Measurements from ENCODE around the gene AUTS2.

Gene AUTS2

GRCh38 chr7:69857014-69857413 lies 258.7 kb downstream of the AUTS2 start:
- H3K18ac ChIP-seq (ENCODE audit: low read length): peak overlapping the region; percentile 28
- H3K4me1 ChIP-seq (ENCODE audit: control insufficient read depth, low read depth, low read length): peaks cover 8% of the 10 kb centered on the region
- H3K27me3 ChIP-seq (ENCODE audit: insufficient read depth, low read length, poor library complexity): no peaks in the 10 kb centered on the region
- no peak overlapping the region for H2BK15ac ChIP-seq (replicated peaks; ENCODE audit: low read depth)
- no peaks in the 10 kb centered on the region for H3K79me1 ChIP-seq (ENCODE audit: low read length)
- no peak overlapping the region for H4K8ac ChIP-seq (ENCODE audit: low read depth, low read length)
- no peaks in the 10 kb centered on the region for H3K36me3 ChIP-seq (ENCODE audit: control insufficient read depth, insufficient read depth, low read length)
- WGBS (ENCODE audit: extremely low coverage, insufficient coverage, low lambda C conversion rate): no CpG with 5 or more reads among the region's 6 CpGs
- H4K5ac ChIP-seq (ENCODE audit: low read length): no peak overlapping the region
- no peak overlapping the region for H2BK120ac ChIP-seq (ENCODE audit: low read depth, low read length)
- H3K4me3 ChIP-seq (ENCODE audit: low read length): no peak overlapping the region
- no peak overlapping the region for H3K23ac ChIP-seq (ENCODE audit: low read length)
- H3K4me2 ChIP-seq (ENCODE audit: low read length): no peak overlapping the region
- no peak overlapping the region for H2BK5ac ChIP-seq (ENCODE audit: low read length)
- DNase-seq: no peak
- no peak overlapping the region for H3K56ac ChIP-seq (ENCODE audit: low read length)
- no peak overlapping the region for H3K4ac ChIP-seq (ENCODE audit: low read depth, low read length)
- H2AK5ac ChIP-seq (ENCODE audit: low read length): no peak overlapping the region
- no peak overlapping the region for H3K27ac ChIP-seq (ENCODE audit: low read depth, low read length)
- H3K9ac ChIP-seq (ENCODE audit: low read length): no peak overlapping the region
- H3K79me2 ChIP-seq (ENCODE audit: control insufficient read depth, insufficient read depth, low read length): no peaks in the 10 kb centered on the region

GRCh38 chr7:69858471-69858870 lies 260.2 kb downstream of the AUTS2 start:
- H3K4me3 ChIP-seq (ENCODE audit: low read length): no peak overlapping the region
- WGBS (ENCODE audit: extremely low coverage, insufficient coverage, low lambda C conversion rate): no CpG with 5 or more reads among the region's 1 CpG

GRCh38 chr7:69859342-69859741 lies 261.1 kb downstream of the AUTS2 start:
- no peak for DNase-seq

More at GRCh38 chr7:69858471-69858870, 260.2 kb downstream of the AUTS2 start:
- Histone ChIP-seq H3K27me3 (ENCODE audit: insufficient read depth, low read length, poor library complexity) (no peaks in the 10 kb centered on the region), H3K79me1 (ENCODE audit: low read length) (no peaks in the 10 kb centered on the region), H3K4me2 (ENCODE audit: low read length) (no peak overlapping the region), H3K23ac (ENCODE audit: low read length) (no peak overlapping the region), H2AK5ac (ENCODE audit: low read length) (no peak overlapping the region), H2BK15ac (replicated peaks; ENCODE audit: low read depth) (peak overlapping the region; percentile 85), H3K79me2 (ENCODE audit: control insufficient read depth, insufficient read depth, low read length) (no peaks in the 10 kb centered on the region), H2BK120ac (ENCODE audit: low read depth, low read length) (no peak overlapping the region), H3K56ac (ENCODE audit: low read length) (no peak overlapping the region), H3K4ac (ENCODE audit: low read depth, low read length) (no peak overlapping the region), H3K9ac (ENCODE audit: low read length) (no peak overlapping the region), H3K36me3 (ENCODE audit: control insufficient read depth, insufficient read depth, low read length) (no peaks in the 10 kb centered on the region), H2BK5ac (ENCODE audit: low read length) (no peak overlapping the region), H3K4me1 (ENCODE audit: control insufficient read depth, low read depth, low read length) (peaks cover 8% of the 10 kb centered on the region), H4K8ac (ENCODE audit: low read depth, low read length) (no peak overlapping the region), H4K5ac (ENCODE audit: low read length) (no peak overlapping the region), H3K27ac (ENCODE audit: low read depth, low read length) (no peak overlapping the region), H3K18ac (ENCODE audit: low read length) (no peak overlapping the region)
- DNase-seq: peak; percentile 83

GRCh38 chr7:69860486-69860885 lies 262.2 kb downstream of the AUTS2 start:
- H3K9ac ChIP-seq (ENCODE audit: low read length): no peak overlapping the region
- no peak overlapping the region for H3K56ac ChIP-seq (ENCODE audit: low read length)
- H3K4me1 ChIP-seq (ENCODE audit: control insufficient read depth, low read depth, low read length): peaks cover 8% of the 10 kb centered on the region
- no peak overlapping the region for H2AK5ac ChIP-seq (ENCODE audit: low read length)
- H3K23ac ChIP-seq (ENCODE audit: low read length): no peak overlapping the region
- H3K4me2 ChIP-seq (ENCODE audit: low read length): no peak overlapping the region
- no peak overlapping the region for H2BK5ac ChIP-seq (ENCODE audit: low read length)
- H3K4me3 ChIP-seq (ENCODE audit: low read length): no peak overlapping the region
- no CpG with 5 or more reads among the region's 3 CpGs for WGBS (ENCODE audit: extremely low coverage, insufficient coverage, low lambda C conversion rate)
- H3K18ac ChIP-seq (ENCODE audit: low read length): no peak overlapping the region
- H4K5ac ChIP-seq (ENCODE audit: low read length): no peak overlapping the region
- H3K79me2 ChIP-seq (ENCODE audit: control insufficient read depth, insufficient read depth, low read length): no peaks in the 10 kb centered on the region
- no peaks in the 10 kb centered on the region for H3K27me3 ChIP-seq (ENCODE audit: insufficient read depth, low read length, poor library complexity)
- no peak overlapping the region for H3K27ac ChIP-seq (ENCODE audit: low read depth, low read length)
- no peaks in the 10 kb centered on the region for H3K79me1 ChIP-seq (ENCODE audit: low read length)
- no peak overlapping the region for H2BK120ac ChIP-seq (ENCODE audit: low read depth, low read length)
- H3K36me3 ChIP-seq (ENCODE audit: control insufficient read depth, insufficient read depth, low read length): no peaks in the 10 kb centered on the region
- H3K4ac ChIP-seq (ENCODE audit: low read depth, low read length): no peak overlapping the region
- H4K8ac ChIP-seq (ENCODE audit: low read depth, low read length): no peak overlapping the region
- no peak overlapping the region for H2BK15ac ChIP-seq (replicated peaks; ENCODE audit: low read depth)
- DNase-seq: no peak

More at GRCh38 chr7:69859342-69859741, 261.1 kb downstream of the AUTS2 start:
- Histone ChIP-seq H3K79me2 (ENCODE audit: control insufficient read depth, insufficient read depth, low read length) (no peaks in the 10 kb centered on the region), H2BK5ac (ENCODE audit: low read length) (no peak overlapping the region), H2BK120ac (ENCODE audit: low read depth, low read length) (no peak overlapping the region), H3K27ac (ENCODE audit: low read depth, low read length) (no peak overlapping the region), H3K79me1 (ENCODE audit: low read length) (no peaks in the 10 kb centered on the region), H3K4me2 (ENCODE audit: low read length) (no peak overlapping the region), H3K23ac (ENCODE audit: low read length) (no peak overlapping the region), H3K4ac (ENCODE audit: low read depth, low read length) (no peak overlapping the region), H2AK5ac (ENCODE audit: low read length) (no peak overlapping the region), H3K4me1 (ENCODE audit: control insufficient read depth, low read depth, low read length) (peaks cover 8% of the 10 kb centered on the region), H4K5ac (ENCODE audit: low read length) (no peak overlapping the region), H3K27me3 (ENCODE audit: insufficient read depth, low read length, poor library complexity) (no peaks in the 10 kb centered on the region), H3K56ac (ENCODE audit: low read length) (no peak overlapping the region), H4K8ac (ENCODE audit: low read depth, low read length) (no peak overlapping the region), H3K36me3 (ENCODE audit: control insufficient read depth, insufficient read depth, low read length) (no peaks in the 10 kb centered on the region), H3K18ac (ENCODE audit: low read length) (no peak overlapping the region), H3K4me3 (ENCODE audit: low read length) (no peak overlapping the region), H3K9ac (ENCODE audit: low read length) (no peak overlapping the region), H2BK15ac (replicated peaks; ENCODE audit: low read depth) (no peak overlapping the region)
- WGBS (ENCODE audit: extremely low coverage, insufficient coverage, low lambda C conversion rate): no CpG with 5 or more reads among the region's 1 CpG

GRCh38 chr7:69860941-69861622 lies 262.8 kb downstream of the AUTS2 start:
- no peak overlapping the region for H3K56ac ChIP-seq (ENCODE audit: low read length)
- peaks cover 8% of the 10 kb centered on the region for H3K4me1 ChIP-seq (ENCODE audit: control insufficient read depth, low read depth, low read length)
- H3K4me2 ChIP-seq (ENCODE audit: low read length): no peak overlapping the region
- no CpG with 5 or more reads among the region's 3 CpGs for WGBS (ENCODE audit: extremely low coverage, insufficient coverage, low lambda C conversion rate)
- H4K5ac ChIP-seq (ENCODE audit: low read length): no peak overlapping the region
- no peak overlapping the region for H3K9ac ChIP-seq (ENCODE audit: low read length)
- H2BK15ac ChIP-seq (replicated peaks; ENCODE audit: low read depth): no peak overlapping the region
- no peak overlapping the region for H2BK5ac ChIP-seq (ENCODE audit: low read length)
- H3K23ac ChIP-seq (ENCODE audit: low read length): no peak overlapping the region
- no peaks in the 10 kb centered on the region for H3K79me2 ChIP-seq (ENCODE audit: control insufficient read depth, insufficient read depth, low read length)
- H3K79me1 ChIP-seq (ENCODE audit: low read length): no peaks in the 10 kb centered on the region
- no peak overlapping the region for H3K4me3 ChIP-seq (ENCODE audit: low read length)
- no peaks in the 10 kb centered on the region for H3K36me3 ChIP-seq (ENCODE audit: control insufficient read depth, insufficient read depth, low read length)
- H4K8ac ChIP-seq (ENCODE audit: low read depth, low read length): no peak overlapping the region
- DNase-seq: no peak
- no peaks in the 10 kb centered on the region for H3K27me3 ChIP-seq (ENCODE audit: insufficient read depth, low read length, poor library complexity)
- H3K18ac ChIP-seq (ENCODE audit: low read length): no peak overlapping the region
- no peak overlapping the region for H3K27ac ChIP-seq (ENCODE audit: low read depth, low read length)
- H2BK120ac ChIP-seq (ENCODE audit: low read depth, low read length): no peak overlapping the region
- no peak overlapping the region for H2AK5ac ChIP-seq (ENCODE audit: low read length)
- H3K4ac ChIP-seq (ENCODE audit: low read depth, low read length): no peak overlapping the region

All from mesendoderm (in vitro differentiated cells).